ENCODE data around the gene ADAMTSL2. TPM values are rescaled to one million over a fixed set of nuclear protein-coding genes. Genes with fewer than 3 reads are reported as not detected.

Gene ADAMTSL2
- polyA plus RNA-seq, 1 donor: 1.2 TPM

- DNase-seq: no peak
Observed at GRCh38 chr9:133533857-133534256, 647 bp upstream of the ADAMTSL2 start.

DNA sequence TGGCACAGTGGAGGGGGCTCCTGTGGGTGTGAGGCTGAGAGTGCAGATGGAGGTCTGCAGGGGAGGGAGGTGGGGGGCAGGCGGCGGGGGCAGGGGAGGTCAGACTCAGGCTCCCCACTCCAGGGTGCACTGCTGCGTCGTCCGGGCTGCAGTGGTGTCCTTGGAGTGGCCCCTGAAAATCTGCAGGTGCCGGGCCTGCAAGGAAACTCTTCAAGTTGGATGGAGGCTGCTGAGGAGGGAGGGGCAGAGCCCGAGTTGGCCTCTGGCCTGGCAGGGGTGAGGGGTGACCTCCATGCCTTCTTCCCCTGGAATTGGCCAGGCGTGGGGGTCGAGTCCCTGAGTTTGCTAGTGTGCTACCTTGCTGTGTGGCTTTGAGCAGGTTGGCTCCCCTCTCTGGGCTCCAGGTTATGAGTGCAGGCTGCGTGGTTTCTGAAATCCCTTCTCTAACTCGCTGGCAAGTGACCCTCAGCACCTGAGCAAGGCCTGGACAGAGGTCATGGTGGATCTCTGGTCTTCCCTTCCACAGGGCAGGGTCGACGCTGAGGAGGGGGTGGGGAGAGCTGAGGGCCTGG lies 888 bp downstream of the ADAMTSL2 start:
- DNase-seq: no peak

GRCh38 chr9:133536080-133536479 lies 1.6 kb downstream of the ADAMTSL2 start:
- DNase-seq: no peak

DNA sequence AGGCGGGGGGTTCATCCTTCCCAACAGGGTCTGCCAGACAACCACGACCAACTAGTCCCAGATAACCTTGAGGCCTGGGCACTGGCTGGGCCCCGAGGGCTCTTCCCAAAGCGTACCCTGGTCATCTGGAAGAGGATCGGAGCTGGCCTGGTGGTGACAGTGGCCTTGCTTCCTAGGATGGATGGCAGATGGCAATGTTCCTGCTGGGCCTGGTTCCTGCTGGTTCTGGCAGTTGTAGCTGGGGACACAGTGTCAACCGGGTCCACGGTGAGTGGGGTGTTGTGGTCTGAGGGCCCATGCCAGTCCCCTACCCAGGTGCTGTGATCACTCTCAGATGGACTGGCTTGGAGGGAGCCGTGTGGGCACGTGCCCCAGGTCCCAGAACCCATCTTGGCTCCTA lies 2.0 kb downstream of the ADAMTSL2 start:
- DNase-seq: no peak

DNA sequence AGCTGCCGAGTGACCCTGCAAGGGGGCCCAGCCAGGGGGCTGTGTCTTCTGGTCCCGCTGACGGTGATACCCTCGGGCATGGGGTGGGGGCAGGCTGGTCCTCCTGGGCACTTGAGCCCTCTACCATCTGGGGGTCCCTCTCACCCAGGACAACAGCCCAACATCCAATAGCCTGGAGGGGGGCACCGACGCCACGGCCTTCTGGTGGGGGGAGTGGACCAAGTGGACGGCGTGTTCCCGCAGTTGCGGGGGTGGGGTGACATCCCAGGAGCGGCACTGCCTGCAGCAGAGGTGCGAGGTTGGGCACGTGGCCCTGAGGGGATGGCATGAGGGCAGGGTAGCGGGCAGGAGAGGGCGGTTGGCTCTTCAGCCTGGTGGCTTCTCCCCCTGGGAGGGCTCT lies 2.8 kb downstream of the ADAMTSL2 start:
- no peak for DNase-seq

DNA sequence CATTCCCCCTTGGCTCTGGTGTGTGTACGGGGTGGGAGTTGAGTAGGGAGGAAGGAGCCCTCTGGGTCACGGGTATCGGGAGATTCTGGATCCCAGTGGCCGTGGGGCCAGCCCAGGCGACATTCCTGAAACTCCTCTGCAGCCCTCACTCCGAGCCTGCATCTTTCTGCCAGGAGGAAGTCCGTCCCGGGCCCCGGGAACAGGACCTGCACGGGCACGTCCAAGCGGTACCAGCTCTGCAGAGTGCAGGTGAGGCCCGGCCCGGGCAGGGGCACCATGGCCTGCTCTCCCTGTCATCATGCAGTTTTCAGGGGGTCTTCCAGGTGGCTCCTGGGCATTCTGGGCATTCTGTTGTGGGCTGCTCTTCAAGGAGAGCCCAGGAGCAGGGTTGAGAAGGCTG lies 3.7 kb downstream of the ADAMTSL2 start:
- DNase-seq: no peak

DNA sequence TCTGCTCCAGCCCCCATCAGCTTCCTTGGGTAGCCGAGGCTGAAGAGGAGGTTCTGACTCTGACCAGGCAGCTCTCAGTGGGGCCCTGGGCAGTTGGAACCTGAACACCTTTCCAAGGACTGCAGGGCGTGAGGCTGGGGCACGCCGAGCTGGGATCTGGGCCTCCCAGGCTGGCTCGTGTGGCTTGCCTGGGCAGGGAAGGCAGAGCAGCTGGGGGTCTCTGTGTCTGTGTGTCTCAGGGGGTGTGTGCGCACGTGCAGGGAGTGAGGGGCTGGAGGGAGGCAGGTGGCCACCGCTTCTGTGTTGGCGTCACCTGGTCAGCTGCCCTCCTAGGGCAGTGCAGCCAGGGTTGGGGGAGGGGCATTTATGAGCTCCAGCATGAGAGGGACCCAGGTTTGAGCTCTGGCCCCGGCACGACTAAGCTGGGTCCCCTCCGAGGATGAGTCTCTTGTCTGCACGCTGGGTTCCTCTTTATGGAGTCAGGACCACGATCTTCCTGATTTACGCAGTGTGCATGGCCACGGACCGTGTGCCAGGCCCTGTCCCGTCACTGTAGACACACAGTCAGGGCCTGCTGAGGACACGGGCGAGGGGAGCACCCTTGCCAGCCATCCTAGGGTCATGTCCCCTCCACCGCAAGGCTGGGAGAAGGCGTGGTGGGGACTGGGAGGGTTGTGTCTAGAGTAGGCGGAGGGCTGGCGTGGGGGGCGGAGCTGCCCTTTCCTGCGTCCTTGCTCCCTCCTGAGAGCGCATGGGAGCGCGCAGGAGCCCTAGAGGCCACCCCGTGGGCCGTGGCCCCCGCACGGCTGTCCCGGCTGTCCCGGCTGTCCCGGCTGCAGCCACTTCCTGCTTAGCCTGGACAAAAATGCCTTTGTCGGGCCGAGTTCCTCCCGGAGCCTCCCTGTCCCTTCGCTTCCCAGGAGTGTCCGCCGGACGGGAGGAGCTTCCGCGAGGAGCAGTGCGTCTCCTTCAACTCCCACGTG lies 4.6 kb downstream of the ADAMTSL2 start:
- no peak for DNase-seq

DNA sequence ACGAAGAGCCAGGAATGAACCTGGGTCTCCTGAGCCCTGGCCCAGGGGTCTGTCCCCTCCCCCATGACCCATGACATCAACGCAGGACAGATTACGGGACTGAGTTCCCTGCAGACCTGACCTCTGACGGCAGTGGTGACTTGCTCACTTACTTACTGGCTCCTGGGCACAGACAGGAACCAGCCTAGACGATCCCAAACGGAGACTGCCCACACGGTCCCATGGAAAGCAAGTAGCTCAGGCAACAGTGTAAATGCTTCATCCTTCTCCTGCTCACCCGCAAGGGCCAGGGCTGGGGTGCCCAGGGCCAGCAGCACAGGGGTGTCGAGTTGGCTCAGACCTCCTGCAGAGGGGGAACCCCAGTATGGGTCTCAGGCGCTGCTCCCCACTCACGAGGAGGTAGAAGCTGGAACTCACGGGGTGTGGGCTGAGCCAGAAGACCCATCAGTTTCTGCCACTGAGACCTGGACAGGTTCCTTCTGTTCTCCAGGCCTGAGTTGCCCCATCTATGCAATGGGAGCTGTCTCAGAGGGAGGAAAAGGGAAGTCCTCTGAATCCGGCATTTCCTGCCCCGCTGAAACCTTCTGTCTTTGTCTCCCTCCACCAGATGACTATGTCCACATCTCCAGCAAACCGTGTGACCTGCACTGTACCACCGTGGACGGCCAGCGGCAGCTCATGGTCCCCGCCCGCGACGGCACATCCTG lies 5.6 kb downstream of the ADAMTSL2 start:
- no peak for DNase-seq

- DNase-seq: no peak
Observed at GRCh38 chr9:133540698-133541025, 6.2 kb downstream of the ADAMTSL2 start.

GRCh38 chr9:133542002-133542401 lies 7.5 kb downstream of the ADAMTSL2 start:
- DNase-seq: no peak

DNA sequence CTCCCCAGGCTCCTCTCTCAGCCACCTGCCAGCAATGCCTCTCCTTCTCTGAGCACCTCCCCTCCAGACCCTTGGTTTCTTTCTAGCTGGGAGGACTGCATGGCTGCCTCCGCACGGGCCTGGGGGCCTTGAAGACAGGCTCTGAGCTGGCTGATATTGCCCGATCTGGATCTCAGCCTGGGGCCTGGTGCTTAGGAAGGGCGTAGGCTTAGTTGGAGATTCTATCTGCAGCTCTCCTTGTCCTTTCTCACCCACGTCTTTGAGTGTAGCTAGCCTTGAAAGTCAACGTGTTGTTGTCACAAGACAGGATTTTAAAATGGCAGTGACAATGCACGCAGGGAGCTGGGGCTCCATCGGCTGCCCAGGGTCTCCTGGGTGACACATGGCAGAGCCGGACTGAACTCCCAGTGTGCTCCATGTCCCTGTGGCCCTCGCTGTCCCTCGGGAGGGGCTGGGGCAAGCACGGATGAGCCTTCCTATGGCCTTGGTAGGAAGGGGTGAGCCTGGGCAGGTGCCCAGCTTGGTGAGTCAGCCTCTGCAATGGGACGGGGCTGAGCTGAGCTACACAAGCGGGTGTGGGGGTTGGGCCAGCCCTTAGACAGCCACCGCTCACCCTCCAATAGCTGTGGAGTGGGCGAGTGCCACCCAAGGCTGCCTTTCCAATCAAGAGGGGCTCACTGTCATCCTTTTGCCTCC lies 9.4 kb downstream of the ADAMTSL2 start:
- no peak for DNase-seq

GRCh38 chr9:133545494-133546286 lies 11.2 kb downstream of the ADAMTSL2 start:
- no peak for DNase-seq

DNA sequence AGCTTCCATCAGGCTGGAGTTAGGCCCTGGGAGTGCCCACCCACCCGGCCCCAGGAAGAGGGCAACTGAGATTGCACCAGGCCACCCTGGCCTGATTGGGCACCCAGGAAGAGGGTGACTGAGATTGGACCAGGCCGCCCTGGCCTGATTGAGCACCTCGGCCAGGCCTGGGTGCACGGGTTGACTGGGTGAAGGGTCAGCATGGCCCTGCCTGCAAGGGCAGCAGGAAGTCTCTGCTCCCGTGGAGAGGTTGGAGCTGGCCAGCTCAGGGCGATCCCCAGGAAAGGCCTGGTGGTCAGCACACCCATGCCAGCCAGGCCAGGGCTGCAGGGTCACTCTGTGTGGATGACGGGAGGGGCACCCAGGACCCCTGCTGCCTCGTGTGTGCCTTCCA lies 11.8 kb downstream of the ADAMTSL2 start:
- no peak for DNase-seq

- DNase-seq: no peak
Observed at GRCh38 chr9:133547116-133547515, 12.6 kb downstream of the ADAMTSL2 start.

GRCh38 chr9:133551446-133551845 lies 16.9 kb downstream of the ADAMTSL2 start:
- no peak for DNase-seq

DNA sequence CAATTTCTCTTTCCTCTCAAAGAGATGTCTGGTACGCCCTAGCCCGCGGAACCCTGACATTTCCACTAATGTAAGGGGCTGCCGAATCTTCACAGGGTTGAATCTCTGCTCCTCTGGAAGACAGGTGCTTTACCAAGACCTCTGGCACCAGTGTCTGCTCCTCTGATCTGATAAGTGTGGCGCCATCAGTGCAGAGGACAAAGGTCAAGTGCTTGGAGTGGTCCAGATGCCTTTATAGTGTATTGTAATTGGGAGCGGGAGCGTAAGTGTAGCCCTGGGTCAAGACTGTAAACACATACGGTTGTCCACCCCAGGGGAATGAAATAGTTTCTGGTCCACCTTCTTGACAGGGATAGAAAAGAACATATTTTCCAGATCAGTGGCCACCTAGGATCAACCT lies 17.7 kb downstream of the ADAMTSL2 start:
- no peak for DNase-seq

- no peak for DNase-seq
Observed at GRCh38 chr9:133553123-133553522, 18.6 kb downstream of the ADAMTSL2 start.

- DNase-seq: no peak
Observed at GRCh38 chr9:133553973-133554713, 19.6 kb downstream of the ADAMTSL2 start.

- DNase-seq: no peak
Observed at GRCh38 chr9:133554729-133555128, 20.2 kb downstream of the ADAMTSL2 start.

GRCh38 chr9:133556354-133556753 lies 21.9 kb downstream of the ADAMTSL2 start:
- no peak for DNase-seq

DNA sequence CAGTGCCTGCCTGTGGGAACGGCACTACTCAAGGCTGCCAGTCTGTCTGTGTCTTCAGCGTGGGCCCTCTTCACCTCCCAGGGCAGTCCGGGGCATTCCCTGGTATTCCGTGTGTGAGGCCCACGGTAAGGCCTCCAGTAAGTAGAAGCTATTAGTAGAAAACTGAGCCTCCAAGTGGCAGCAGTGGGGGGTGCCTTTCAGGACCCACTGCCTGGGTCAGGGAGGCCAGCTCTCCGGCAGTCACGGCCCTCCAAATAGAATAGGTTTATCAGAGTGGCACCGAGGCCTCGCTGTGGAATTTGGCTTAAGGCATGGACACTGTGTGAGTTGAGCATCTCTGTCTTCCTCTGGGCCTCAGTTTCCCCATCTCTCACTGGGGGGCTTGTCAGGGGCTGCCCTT lies 23.1 kb downstream of the ADAMTSL2 start:
- DNase-seq: no peak

All from left kidney (tissue), 2 donors.